GM21619 (cell line): ENCODE measurements around the gene BMP6.

Experiments
- ATAC-seq: cut with Tn5 transposase; IDR thresholded peaks from one replicate; pipeline ENCODE4 v1.9.1; 2021; ENCODE audit not compliant: unreplicated experiment

BMP6 gene

DNA sequence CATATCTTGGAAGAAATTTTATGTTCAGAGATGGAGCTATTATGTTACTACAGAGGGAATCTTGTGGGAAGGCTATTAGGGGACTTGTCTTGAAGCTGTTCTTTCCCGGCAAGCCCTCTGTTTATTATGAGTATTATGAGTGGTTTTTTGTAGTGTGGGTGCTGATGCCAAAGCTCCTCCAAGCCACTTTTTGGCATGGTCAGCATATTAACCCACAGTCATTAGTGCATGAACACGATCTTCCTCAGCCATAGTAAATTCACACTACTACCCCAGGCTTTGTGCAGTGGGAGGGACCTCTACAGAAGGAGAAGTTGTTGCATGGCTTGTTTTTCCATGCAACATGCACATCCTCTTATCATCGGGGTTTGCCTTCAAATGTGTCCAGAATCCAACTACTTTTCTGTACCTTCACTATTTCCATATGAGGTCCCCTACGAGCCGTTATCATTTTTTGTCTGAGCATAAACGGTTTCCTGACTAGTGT is 6.5 kb upstream of the BMP6 start:
- ATAC-seq, result no peak

DNA sequence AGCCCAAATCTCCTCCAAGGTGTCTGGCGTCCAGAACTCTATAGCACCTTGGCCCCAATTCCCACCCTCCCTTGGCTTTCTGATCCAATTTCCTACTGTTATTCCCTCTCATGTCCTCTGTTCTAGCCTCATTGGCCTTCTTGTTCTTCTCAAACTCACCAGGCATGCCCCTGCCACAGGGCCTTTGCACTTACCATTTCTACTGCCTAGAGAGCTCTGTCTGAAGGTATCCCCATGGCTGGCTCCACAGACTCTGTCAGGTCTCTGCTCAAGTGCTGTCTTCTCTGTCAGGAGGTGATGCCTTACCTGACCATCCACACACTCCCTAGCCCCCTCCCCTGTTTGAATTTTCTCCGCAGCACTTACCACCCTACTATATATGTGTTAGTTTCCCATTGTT is 5.6 kb upstream of the BMP6 start:
- ATAC-seq, result no peak

DNA sequence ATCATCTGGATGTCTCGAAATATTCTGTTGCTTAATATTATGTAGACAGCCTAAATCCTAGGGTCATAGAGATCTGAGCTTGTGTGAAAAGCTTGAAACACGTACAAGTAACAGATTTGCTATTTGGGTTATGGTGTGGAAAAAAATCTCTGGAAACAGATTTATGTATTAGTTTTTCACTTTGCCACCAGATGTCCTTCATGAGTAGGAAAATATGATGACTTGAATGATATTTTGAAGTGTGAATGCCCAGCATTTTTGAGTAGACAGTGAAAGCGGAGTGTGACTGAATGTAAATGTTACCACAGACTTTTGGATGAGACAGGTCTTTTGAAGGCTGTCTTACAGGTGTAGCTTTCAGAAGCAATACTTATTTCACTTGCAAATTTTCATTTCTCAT is 4.2 kb upstream of the BMP6 start:
- ATAC-seq, result no peak

DNA sequence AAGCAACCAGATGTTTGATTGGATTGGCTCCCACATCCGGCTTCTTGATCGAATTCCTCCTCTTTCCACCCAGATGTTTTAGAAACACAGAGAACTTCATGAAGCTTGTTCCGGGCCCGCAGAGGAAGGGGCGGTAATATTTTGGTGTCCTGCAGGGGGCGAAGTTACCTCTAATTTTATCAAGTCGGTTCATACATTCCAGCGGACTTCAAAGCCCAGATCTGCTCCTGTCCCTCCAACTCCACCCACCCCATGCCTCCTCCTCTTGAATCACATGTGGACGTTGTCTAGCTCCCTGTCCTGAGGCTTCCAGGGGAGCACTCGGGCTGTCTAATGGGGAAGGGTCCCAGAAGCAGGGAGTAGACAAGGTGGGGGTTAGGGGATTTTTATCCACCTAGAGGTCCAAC is 2.9 kb upstream of the BMP6 start:
- ATAC-seq, result no peak

DNA sequence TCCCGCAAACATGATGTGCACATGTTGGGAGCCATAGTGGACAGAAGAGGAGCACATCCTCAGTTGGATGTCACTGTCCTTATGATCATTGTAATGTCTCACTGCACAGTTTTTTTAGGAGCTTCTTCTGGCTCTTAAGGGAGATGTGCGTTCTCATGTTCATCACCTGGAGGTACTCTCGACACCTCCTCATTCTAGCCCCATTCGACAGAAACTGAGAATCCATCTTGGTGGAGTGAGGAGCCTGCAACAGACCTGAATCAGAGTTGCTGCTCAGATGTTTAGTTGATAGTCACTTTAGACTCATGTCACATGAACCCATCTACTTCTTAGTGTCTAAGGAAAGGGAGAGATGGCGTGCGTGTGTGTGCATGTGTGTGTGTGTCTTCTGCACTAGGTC is 2.3 kb upstream of the BMP6 start:
- no peak for ATAC-seq

DNA sequence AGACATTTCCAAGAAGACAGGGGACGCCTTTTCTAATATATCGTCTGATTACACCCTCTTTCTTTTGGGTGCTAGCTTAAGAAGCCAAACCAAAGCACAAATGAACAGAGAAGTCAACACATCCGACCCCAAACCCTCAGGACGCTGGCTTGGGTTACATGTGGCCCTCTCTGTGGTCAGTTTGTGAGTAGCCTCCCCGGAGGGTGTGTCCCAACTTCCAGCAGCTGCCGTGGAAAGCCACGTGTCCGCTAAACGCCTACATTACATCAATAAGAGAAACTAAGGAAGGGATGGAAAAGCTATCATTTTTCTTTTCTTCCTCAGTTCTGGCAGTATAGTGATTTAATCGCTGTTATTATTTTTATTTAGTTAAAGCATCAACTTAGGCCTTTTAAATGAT is 487 bp upstream of the BMP6 start:
- no peak for ATAC-seq

DNA sequence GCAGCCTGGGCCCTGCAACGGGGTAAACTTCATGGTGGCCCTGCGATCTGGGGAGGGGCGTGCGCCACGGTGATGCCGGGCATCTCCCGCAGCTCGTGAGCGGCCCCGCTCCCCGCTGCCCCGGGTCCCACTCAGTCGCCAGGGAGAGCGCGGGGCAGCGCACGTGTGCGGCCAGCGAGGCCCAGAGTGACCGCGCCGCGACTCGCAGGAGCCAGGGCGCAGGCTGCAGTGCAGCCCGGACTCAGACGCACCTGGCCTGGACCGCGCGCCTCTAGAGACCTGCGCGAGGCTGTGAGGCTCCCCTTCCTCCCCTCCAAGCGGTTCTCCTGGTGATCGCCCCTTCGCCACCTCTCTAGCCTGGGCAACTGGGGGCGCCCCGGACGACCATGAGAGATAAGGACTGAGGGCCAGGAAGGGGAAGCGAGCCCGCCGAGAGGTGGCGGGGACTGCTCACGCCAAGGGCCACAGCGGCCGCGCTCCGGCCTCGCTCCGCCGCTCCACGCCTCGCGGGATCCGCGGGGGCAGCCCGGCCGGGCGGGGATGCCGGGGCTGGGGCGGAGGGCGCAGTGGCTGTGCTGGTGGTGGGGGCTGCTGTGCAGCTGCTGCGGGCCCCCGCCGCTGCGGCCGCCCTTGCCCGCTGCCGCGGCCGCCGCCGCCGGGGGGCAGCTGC is 652 bp downstream of the BMP6 start:
- ATAC-seq, result peak; percentile 20

DNA sequence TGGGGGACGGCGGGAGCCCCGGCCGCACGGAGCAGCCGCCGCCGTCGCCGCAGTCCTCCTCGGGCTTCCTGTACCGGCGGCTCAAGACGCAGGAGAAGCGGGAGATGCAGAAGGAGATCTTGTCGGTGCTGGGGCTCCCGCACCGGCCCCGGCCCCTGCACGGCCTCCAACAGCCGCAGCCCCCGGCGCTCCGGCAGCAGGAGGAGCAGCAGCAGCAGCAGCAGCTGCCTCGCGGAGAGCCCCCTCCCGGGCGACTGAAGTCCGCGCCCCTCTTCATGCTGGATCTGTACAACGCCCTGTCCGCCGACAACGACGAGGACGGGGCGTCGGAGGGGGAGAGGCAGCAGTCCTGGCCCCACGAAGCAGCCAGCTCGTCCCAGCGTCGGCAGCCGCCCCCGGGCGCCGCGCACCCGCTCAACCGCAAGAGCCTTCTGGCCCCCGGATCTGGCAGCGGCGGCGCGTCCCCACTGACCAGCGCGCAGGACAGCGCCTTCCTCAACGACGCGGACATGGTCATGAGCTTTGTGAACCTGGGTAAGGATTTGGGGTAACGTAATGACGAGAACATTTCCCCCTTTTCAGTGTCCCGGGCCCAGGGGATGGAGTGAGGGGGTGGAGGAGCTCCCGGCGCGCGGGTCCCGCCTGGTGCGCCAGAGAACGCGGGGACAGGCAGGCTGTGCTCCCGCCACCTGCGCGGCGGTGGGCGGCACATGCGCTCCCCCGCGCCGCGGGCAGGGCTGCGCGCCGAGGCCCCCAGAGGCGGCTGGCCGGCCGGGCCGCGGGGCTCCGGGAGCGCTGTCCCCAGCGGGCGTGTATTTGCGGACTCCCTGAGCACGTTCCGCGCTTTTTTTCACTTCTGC is 1.4 kb downstream of the BMP6 start:
- ATAC-seq, result peak; percentile 5

DNA sequence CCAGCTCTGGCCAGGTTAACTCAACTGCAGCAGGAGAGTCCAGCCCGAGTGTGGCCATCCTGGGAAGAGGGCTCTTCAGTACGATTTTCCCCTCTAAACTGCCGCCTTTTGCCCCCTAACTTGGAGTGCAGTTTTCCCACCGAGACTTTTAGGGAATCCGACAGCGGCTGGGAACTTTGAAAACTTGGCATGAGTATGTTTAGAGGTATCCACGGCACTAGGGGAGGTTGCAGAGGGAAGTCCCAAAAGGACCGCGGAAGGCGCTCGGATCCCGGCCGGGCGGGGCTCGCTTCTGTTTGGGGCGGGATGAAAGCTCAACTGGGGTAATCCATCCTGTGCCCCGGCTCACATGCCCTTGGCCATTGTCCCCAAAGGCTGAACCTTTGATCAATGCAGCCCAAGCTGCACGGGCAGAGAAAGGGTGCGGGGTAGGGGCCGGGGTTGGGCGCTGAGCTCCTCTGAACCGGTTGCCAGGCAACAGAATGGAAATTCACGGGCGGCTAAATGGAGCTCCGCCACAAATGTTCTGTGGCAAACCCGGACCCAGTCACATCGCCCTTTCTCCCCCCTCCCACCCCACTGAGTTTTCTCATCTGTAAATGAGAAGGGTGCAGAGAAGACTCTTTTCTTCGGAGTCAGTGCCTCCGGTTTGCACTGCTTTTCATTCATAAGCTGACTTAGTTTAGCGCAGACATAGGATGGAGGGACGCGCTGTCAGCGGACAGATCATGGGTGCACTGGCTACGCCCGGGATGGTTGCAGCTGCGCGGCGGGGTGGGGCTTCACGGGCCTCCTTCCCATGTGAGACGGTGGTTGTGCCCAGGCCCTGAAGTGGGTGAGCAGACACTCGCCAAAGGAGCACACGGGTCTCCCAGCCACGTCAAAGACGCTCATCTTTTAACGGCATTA is 2.3 kb downstream of the BMP6 start:
- no peak for ATAC-seq

DNA sequence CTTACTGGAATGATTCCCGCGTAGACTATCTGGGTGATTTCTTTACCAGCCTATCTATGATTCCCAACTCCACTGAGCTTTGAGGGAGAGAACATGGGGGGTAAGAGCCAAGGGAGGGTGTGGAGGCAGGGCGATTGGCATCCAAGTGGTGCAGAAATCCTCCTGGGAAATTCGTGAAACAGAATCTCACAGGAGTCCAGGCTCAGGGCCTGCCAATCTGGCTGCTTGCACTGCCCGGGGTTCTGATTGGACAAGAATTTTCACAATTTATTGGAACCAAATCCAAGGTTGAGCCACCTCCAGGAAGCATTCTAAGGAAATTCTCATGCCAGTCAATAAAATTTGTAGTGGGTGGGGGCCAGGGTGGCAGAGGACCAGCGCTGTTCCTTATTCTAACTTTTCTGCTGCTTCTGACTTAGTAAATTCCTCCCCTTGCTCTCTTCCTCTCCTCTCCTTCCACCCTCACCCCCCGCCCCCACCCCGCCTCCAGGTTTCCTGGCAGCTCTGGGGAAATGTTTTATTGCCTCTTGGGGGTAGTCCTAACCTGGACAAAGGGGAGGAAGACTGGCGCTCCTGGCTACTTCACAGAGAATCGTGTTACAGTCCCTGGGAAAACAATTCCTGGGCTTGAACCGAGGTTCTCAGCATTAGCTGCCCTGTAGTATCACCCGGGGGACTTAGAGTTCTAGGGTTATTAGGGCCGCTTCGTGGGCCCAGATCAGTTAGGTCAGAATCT is 3.1 kb downstream of the BMP6 start:
- ATAC-seq, result no peak

DNA sequence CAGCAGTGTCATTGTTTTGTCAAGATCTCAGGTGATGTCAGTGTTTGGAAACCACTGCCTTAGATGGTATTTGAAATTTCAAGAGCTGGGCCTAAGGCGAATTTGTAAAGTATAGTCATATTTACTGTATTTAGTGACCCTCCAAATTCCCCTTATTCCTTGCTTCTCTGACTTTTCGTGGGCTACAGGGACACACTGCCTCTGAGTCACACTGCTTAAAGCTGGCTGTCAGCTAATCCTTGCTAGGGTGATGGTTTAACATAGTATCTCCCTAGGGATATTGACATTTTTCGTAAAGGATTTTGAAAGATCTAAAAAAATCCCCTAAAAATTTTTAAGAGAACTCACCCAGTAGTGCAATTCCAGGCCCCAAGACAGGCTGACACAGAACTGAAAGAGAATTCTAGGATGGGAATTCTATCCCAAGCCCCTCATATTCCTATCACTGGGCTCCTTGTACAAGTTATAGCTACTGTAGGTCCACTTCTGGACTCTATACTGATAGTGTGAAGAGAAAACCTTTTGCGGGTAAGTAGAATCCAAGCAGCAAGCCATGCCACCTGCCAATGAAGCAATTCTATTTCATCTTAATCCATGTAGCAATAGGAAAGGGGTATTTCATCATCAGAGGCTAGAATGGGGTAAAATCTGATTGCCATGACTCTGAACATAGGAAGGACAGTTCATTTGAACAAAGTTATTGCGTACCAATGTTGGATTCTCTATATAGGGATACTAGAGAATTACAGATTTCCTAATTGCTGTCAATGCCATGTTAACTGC is 4.3 kb downstream of the BMP6 start:
- no peak for ATAC-seq

DNA sequence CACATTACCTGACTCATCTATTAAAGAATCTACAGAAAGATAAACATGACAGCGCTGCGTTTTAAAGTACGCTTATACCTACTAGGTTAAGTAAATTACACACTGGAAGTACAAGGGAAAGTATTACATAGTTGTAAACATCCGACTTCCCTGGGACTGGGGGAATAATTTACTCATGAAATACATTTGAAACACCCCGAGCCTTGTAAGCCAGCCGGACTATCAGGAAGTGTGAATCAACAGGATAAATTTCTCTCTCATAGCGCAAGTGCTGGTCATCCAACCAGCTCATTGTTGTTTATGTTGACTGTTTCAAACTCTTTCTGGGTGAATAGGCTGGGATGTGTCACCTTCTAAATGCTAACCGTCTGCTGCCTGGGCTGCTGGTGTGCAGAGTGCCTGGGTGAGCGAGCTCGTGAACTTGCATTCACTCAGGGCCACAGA is 4.9 kb downstream of the BMP6 start:
- no peak for ATAC-seq

DNA sequence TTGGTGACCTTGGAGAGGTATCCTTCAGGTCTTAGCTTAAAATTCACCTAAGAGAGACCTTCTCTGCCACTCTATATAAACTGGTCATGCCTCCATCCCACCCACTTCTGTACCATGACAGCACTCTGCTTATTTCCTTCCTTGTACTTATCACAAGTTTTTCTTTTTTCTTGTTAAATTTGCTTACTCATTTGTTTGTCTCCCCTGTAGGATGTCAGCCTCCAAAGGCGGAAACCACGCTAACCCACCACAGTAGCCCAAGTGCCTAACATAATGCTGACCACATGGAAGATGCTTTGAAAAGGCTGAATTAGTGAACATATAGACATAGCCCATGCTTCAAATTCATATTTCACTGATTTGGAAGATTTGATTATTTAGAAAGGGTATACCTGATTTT is 5.4 kb downstream of the BMP6 start:
- ATAC-seq, result no peak

DNA sequence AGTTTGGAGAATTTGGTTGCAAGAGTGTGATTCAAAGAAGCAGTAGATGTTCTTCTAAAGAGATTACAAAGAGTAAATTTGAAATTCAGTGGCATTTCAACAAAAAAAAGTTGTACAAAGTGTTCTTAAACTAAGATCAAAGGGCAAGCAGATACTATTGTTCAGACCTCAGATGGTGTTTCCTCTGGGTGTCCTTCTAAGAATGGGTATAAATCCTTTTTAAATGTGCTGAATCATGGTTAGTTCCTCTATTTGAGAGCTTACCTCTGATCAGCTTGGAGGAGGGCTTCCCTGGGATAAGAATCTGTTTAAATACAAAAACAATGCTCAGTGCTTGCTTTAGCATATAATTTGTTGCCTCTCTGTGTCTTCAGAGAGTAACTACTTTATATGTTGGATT is 6.3 kb downstream of the BMP6 start:
- ATAC-seq, result no peak

DNA sequence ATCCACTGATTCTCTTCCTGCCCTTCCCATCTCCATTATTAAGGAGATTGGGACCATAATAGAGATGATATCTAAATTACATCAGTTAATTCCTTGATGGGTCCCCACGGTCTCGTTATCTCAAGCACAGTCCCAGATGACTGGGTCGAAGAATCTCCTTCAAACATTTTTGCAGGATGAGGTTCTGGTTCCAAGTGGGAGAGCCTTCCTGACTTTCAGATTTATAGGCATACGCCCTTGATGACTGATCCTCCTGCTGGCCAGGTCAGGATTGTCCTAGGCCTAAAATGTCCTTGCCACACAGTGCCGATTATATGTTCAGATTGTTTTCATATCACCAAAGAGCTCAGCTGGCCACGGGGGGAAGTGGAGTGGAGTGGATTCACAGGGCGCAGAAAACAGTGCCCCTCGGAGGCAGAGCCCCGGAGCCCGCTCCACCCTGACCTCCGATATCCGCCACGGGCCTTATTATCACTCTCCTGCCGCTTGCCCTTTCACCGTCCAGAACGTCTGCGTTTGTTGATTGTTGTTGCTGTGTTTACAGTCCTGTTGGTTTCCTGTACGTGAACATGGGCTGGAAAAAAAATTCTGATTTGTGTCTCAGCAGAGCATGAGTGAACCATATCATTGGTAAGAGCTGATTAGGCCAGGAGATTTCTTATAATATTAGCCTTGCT is 8.9 kb downstream of the BMP6 start:
- ATAC-seq, result no peak

DNA sequence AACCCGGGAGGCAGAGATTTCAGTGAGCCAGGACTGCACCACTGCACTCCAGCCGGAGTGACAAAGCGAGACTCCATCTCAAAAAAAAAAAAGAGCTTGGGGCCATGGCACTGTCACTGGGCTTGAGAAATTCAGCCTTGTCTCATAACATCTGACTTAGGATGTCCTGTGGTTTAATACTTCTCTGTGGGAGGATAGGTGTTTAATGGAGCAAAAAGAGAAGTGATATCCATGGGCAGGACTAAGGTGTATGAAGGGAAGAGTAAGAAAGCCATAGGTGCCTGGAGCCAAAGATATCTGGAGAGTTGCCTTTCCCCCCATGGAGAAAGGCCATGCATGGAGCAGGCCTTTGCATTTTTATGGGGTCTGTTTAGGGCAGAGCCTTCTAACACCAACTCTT is 11.2 kb downstream of the BMP6 start:
- ATAC-seq, result no peak

DNA sequence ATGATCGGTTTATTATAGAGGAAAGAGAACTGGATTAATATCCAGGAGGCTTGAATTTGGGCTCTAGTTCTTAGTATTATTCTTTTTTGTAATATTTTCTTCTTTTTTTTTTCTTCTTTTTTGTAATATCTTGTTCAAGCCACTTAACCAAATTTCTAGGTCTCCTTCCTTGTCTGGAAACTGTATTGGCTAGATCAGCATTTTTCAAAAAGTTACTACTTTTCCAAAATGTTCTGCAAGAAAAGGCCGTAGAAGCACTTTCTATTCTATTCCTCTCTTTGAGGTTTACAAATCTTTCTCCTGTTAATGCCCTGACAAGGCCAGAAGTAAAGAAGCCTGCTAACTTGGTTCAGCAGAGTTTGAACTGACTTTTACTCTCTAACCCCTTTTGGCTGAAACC is 12.0 kb downstream of the BMP6 start:
- ATAC-seq, result no peak

DNA sequence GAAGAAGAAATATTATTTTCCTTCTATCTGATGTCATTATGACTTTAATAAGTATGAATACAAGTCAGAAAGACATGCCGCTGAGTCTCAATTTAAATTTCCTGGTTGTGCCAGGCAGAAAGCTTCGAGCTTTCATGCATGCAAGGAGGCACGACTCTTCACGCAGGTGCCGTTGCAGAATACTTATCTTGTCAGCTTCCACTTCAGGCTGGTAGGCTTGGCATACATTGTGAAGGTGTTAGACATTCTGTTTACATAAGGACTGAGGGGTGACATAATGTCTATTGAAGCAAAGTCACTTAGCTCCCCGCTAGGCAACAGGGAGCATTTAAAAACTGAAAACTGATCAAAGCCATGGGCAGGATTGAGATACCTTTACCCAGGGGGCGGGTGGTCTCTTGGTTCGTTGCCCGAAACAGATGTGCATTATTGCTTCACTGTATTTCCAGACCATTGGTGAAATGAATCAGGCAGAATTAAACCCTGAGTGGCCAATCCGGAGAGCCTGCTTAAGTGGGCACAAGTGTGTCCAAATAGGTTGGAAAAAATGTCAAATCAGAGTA is 16.4 kb downstream of the BMP6 start:
- ATAC-seq, result no peak

DNA sequence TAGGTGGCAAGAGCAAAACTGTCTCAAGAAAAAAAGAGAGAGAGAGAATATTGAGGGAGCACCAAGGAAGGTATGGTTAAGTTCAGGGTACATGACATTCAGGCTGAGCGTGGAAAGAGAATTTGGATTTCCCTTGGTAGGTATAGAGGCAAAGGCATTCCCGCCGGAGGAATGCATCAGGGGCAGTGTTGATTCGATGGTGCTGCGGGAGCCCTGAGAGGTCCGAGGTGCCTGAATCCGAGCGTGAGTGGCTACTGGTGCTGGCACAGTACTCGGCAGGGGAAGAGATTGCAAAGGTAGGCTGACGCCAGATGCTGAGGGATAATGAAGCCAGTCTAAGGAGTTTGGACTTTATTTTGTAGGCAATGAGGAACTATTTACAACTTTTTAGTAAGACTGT is 20.0 kb downstream of the BMP6 start:
- no peak for ATAC-seq
